DOHH2 (cell line): ENCODE measurements around the gene SMARCA1.
"Not testable (repeated sequence)": the region's sequence is repeated elsewhere in the genome, so short reads cannot be mapped to it uniquely, and the experiment has no call there.

Experiments used
- H3F3A ChIP-seq: fragments of 200-600 bp; sonication (generic), shearing (Covaris generic); 2 replicates; pipeline ENCODE4 v1.6.0; 2016; ENCODE audit warnings: antibody characterized with exemption, mild to moderate bottlenecking; ENCODE audit not compliant: control insufficient read depth, insufficient read depth
- H3K27ac ChIP-seq: fragments of 200-600 bp; sonication (generic); 2 replicates; pipeline ENCODE4 v1.5.1; 2014; ENCODE audit warnings: low read depth, mild to moderate bottlenecking, low read length, moderate library complexity
- H3K27me3 ChIP-seq: fragments of 200-600 bp; sonication (generic); 2 replicates; pipeline ENCODE4 v1.6.1; 2014; ENCODE audit warnings: mild to moderate bottlenecking, low read length, mixed read lengths; ENCODE audit not compliant: control insufficient read depth
- H3K36me3 ChIP-seq: fragments of 200-600 bp; sonication (generic); 2 replicates; pipeline ENCODE4 v1.6.1; 2014; ENCODE audit warnings: mild to moderate bottlenecking, low read length, moderate library complexity, mixed read lengths; ENCODE audit not compliant: control insufficient read depth
- H3K4me1 ChIP-seq: fragments of 200-600 bp; sonication (generic); 2 replicates; pipeline ENCODE4 v1.6.1; 2014; ENCODE audit warnings: mild to moderate bottlenecking, low read length, mixed read lengths; ENCODE audit not compliant: control insufficient read depth
- H3K4me2 ChIP-seq: fragments of 200-600 bp; sonication (generic); 2 replicates; pipeline ENCODE4 v1.6.0; 2014; ENCODE audit warnings: mild to moderate bottlenecking, low read length, moderate library complexity
- H3K4me3 ChIP-seq: fragments of 200-600 bp; sonication (generic); 2 replicates; pipeline ENCODE4 v1.5.1; 2014; ENCODE audit warnings: mild to moderate bottlenecking, low read length, mixed read lengths
- H3K79me2 ChIP-seq: fragments of 200-600 bp; sonication (generic); 2 replicates; pipeline ENCODE4 v1.6.1; 2014; ENCODE audit warnings: mild to moderate bottlenecking, low read length, mixed read lengths; ENCODE audit not compliant: control insufficient read depth
- H3K9me2 ChIP-seq: fragments of 200-600 bp; sonication (generic); replicated peaks from 2 replicates; pipeline ENCODE4 v1.6.1; 2014; ENCODE audit warnings: mild to moderate bottlenecking, low read length, mixed read lengths; ENCODE audit not compliant: control insufficient read depth
- H3K9me3 ChIP-seq: fragments of 200-600 bp; sonication (generic); 2 replicates; pipeline ENCODE4 v1.6.1; 2014; ENCODE audit warnings: antibody characterized with exemption, low read length, mixed read lengths; ENCODE audit not compliant: control insufficient read depth, insufficient read depth
- H4K20me1 ChIP-seq: fragments of 200-600 bp; sonication (generic); 2 replicates; pipeline ENCODE4 v1.6.0; 2014; ENCODE audit warnings: low read depth, mild to moderate bottlenecking, antibody characterized with exemption, low read length, moderate library complexity; ENCODE audit not compliant: control insufficient read depth, insufficient read depth
- EZH2phosphoT487 ChIP-seq: fragments of 200-600 bp; sonication (generic); IDR thresholded peaks from 2 replicates; pipeline ENCODE4 v1.6.1; 2017; ENCODE audit warnings: borderline replicate concordance, mild to moderate bottlenecking, antibody characterized with exemption, low read length, moderate library complexity, mixed read lengths
- TF ChIP-seq, protein P1 (sequence below): fragments of 200-600 bp; sonication (generic); IDR thresholded peaks from one replicate; pipeline ENCODE4 v1.5.1; 2014; ENCODE audit warnings: antibody characterized with exemption, mild to moderate bottlenecking, low read depth, low read length; ENCODE audit not compliant: poor library complexity, severe bottlenecking

Gene SMARCA1

DNA sequence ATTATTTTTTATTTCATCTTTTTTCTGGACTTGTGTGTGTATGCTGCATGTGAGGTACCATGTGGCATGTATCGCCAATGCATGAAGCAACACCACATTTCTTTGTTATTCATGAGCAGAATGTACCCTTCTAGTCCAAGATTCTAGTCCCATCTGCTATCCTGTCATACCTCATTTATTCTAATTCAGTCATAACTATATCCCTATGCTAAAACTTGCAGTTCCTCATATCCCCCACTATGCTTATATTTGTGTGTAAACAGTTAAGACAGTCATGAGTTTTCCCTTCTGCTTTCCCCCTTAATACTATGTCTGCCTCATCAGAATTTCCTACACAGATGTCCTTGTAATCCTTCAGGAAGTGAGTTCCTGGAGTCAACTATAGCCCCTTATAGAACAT, 36.5 kb upstream of the SMARCA1 start:
- no peaks in the 10 kb centered on the region for H3K9me2 ChIP-seq
- peaks cover 12% of the 10 kb centered on the region for H3K4me1 ChIP-seq
- no peak overlapping the region for H3K4me2 ChIP-seq
- H3K4me3 ChIP-seq: no peak overlapping the region
- H3K27ac ChIP-seq: no peak overlapping the region
- H3K36me3 ChIP-seq: peaks cover 18% of the 10 kb centered on the region
- no peaks in the 10 kb centered on the region for H3F3A ChIP-seq
- no peaks in the 10 kb centered on the region for H3K79me2 ChIP-seq
- H3K27me3 ChIP-seq: no peaks in the 10 kb centered on the region
- no peak for TF ChIP-seq EZH2phosphoT487
- TF ChIP-seq, protein P1, sequence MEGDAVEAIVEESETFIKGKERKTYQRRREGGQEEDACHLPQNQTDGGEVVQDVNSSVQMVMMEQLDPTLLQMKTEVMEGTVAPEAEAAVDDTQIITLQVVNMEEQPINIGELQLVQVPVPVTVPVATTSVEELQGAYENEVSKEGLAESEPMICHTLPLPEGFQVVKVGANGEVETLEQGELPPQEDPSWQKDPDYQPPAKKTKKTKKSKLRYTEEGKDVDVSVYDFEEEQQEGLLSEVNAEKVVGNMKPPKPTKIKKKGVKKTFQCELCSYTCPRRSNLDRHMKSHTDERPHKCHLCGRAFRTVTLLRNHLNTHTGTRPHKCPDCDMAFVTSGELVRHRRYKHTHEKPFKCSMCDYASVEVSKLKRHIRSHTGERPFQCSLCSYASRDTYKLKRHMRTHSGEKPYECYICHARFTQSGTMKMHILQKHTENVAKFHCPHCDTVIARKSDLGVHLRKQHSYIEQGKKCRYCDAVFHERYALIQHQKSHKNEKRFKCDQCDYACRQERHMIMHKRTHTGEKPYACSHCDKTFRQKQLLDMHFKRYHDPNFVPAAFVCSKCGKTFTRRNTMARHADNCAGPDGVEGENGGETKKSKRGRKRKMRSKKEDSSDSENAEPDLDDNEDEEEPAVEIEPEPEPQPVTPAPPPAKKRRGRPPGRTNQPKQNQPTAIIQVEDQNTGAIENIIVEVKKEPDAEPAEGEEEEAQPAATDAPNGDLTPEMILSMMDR: no peak
- H3K9me3 ChIP-seq: no peaks in the 10 kb centered on the region
- no peaks in the 10 kb centered on the region for H4K20me1 ChIP-seq

DNA sequence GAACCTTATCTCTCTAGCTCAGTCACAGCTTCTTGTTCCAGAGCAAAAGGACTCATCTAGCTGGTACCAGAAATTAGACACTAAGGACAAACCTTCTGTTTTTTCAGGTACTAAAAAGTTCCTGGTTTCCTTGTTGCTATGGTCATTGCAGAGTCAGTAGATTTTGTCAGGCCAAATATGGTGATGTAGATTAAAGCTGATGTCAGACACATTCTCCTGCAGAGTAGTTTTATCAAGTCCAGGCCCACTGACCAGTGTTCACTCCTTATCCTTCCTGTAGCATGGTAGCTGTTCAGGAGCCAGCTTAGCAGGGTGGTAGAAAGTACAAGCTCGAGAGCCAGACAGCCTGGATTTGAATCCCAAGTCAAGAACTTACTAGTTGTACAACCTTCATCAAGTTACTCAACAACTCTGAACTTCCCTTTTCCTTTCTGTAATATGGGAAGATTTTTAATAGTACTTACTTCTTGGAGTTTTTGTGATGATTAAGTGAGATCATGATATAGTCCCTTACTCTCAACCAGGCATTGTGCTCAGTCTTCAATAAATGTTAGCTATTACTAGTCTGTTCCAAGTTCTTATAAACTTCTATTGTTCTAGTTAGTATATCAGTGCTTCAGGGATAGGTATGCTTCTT, 34.7 kb upstream of the SMARCA1 start:
- Histone ChIP-seq H3K79me2 (no peaks in the 10 kb centered on the region), H3K9me3 (no peaks in the 10 kb centered on the region), H3K36me3 (peaks cover 16% of the 10 kb centered on the region), H3K4me3 (no peak overlapping the region), H4K20me1 (no peaks in the 10 kb centered on the region), H3F3A (no peaks in the 10 kb centered on the region), H3K27ac (no peak overlapping the region), H3K4me2 (no peak overlapping the region), H3K4me1 (peaks cover 23% of the 10 kb centered on the region), H3K9me2 (no peaks in the 10 kb centered on the region), H3K27me3 (no peaks in the 10 kb centered on the region)
- TF ChIP-seq EZH2phosphoT487: no peak

DNA sequence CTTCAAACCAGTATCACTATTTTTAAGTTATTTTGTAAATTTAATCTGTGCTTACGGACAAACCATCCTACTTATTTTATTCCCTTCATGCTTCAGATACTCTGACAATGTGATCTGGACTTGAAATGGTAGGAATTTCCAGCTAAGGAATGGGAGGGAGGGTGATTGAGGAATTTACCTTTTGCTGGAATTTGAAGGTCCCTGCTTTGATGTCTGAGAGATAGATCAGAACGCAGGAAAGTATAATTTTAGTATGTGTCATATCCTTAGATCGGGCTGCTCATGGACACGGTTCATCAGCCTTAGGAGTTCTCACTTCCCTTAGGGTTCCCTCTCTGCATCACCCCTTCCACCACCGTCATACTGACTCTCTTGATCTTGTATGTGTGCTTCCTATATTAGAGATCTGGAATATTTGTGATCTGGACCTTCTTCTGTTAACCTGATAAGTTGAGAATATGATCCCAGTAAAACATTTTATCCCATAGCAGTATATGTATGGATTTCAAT, 33.6 kb upstream of the SMARCA1 start:
- no peaks in the 10 kb centered on the region for H3K9me3 ChIP-seq
- H3K27ac ChIP-seq: no peak overlapping the region
- no peak overlapping the region for H3K4me3 ChIP-seq
- no peaks in the 10 kb centered on the region for H4K20me1 ChIP-seq
- H3K4me1 ChIP-seq: peaks cover 23% of the 10 kb centered on the region
- H3K36me3 ChIP-seq: peaks cover 10% of the 10 kb centered on the region
- H3K4me2 ChIP-seq: no peak overlapping the region
- H3F3A ChIP-seq: no peaks in the 10 kb centered on the region
- no peaks in the 10 kb centered on the region for H3K27me3 ChIP-seq
- H3K9me2 ChIP-seq: no peaks in the 10 kb centered on the region
- H3K79me2 ChIP-seq: no peaks in the 10 kb centered on the region
- TF ChIP-seq, protein P1: no peak
- TF ChIP-seq EZH2phosphoT487: no peak

DNA sequence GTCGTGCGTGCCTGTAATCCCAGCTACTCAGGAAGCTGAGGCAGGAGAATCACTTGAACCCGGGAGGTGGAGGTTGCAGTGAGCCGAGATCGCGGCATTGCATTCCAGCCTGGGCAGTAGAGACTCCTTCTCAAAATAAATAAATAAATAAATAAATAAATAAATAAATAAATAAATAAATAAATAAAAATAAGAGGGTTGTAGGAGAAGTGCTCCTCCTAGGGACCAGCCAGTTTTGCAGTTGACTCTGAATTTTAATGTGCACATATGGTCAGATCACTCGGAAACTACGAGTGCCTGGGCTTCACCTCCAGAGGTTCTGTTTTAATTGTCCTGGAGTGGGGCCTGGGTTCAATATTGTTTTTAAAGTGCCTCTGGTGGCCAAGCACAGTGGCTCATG, 31.5 kb upstream of the SMARCA1 start:
- H3K36me3 ChIP-seq, H3K4me2 ChIP-seq, H3K27me3 ChIP-seq, H3F3A ChIP-seq, H4K20me1 ChIP-seq, H3K9me2 ChIP-seq, H3K9me3 ChIP-seq, H3K4me3 ChIP-seq, H3K79me2 ChIP-seq, H3K27ac ChIP-seq: not testable (repeated sequence)
- peaks cover 23% of the 10 kb centered on the region for H3K4me1 ChIP-seq
